ENCODE results near the gene MRPL49.

Gene MRPL49

GRCh38 chr11:65121865-65122696, at the start of gene MRPL49, which contains the start of gene FAU:
Gene MRPL49, plus strand, starts transcription at chr11:65122321. Its CDS starts 26 bp downstream, at chr11:65122347.
Gene FAU, minus strand, starts transcription at chr11:65122134. Its CDS starts 321 bp downstream, at chr11:65121813.
- H3K36me3 ChIP-seq (ENCODE audit: control insufficient read depth in 1 of 2, insufficient read depth in 2 of 2, low read length in 2 of 2): peaks cover 39 to 54% of the 10 kb centered on the region in 2 donors
- peaks cover 27 to 28% of the 10 kb centered on the region in 2 donors for H3K4me1 ChIP-seq (ENCODE audit: control insufficient read depth in 1 of 2, insufficient read depth in 2 of 2, low read length in 2 of 2)

GRCh38 chr11:65072631-65072966, 49.5 kb upstream of the MRPL49 start:
- Histone ChIP-seq H3K9me3 (ENCODE audit: control insufficient read depth in 1 of 2, low read length in 2 of 2) (no peaks in the 10 kb centered on the region), H3K27ac (ENCODE audit: low read depth, low read length) (no peak overlapping the region), H3K36me3 (ENCODE audit: control insufficient read depth in 1 of 2, insufficient read depth in 2 of 2, low read length in 2 of 2) (no peaks in the 10 kb centered on the region), H3K4me1 (ENCODE audit: control insufficient read depth in 1 of 2, insufficient read depth in 2 of 2, low read length in 2 of 2) (peaks cover 0 to under 1% of the 10 kb centered on the region in 2 donors), H3K9ac (ENCODE audit: low read depth in 1 of 2, low read length in 2 of 2) (no peak overlapping the region), H3K4me3 (ENCODE audit: low read depth in 1 of 2, low read length in 2 of 2) (no peak overlapping the region), H3K27me3 (ENCODE audit: control insufficient read depth in 1 of 2, insufficient read depth in 2 of 2, low read length in 2 of 2) (no peaks in the 10 kb centered on the region)

More at GRCh38 chr11:65121865-65122696, at the start of gene MRPL49, which contains the start of gene FAU:
- H3K27me3 ChIP-seq (ENCODE audit: control insufficient read depth in 1 of 2, insufficient read depth in 2 of 2, low read length in 2 of 2): no peaks in the 10 kb centered on the region
- H3K9me3 ChIP-seq (ENCODE audit: control insufficient read depth in 1 of 2, low read length in 2 of 2): no peaks in the 10 kb centered on the region
- H3K27ac ChIP-seq (ENCODE audit: low read depth, low read length): peak within 1 kb of the TSS; percentile 91
- H3K4me3 ChIP-seq (ENCODE audit: low read depth in 1 of 2, low read length in 2 of 2): peak within 1 kb of the TSS; percentile 98 to 100
- peak within 1 kb of the TSS; percentile 92 to 93 for H3K9ac ChIP-seq (ENCODE audit: low read depth in 1 of 2, low read length in 2 of 2)

- Histone ChIP-seq H3K27ac (ENCODE audit: low read depth, low read length) (no peak overlapping the region), H3K4me3 (ENCODE audit: low read depth in 1 of 2, low read length in 2 of 2) (no peak overlapping the region), H3K27me3 (ENCODE audit: control insufficient read depth in 1 of 2, insufficient read depth in 2 of 2, low read length in 2 of 2) (no peaks in the 10 kb centered on the region), H3K36me3 (ENCODE audit: control insufficient read depth in 1 of 2, insufficient read depth in 2 of 2, low read length in 2 of 2) (peaks cover 0 to 3% of the 10 kb centered on the region in 2 donors), H3K9me3 (ENCODE audit: control insufficient read depth in 1 of 2, low read length in 2 of 2) (no peaks in the 10 kb centered on the region), H3K9ac (ENCODE audit: low read depth in 1 of 2, low read length in 2 of 2) (no peak overlapping the region), H3K4me1 (ENCODE audit: control insufficient read depth in 1 of 2, insufficient read depth in 2 of 2, low read length in 2 of 2) (peaks cover 10 to 15% of the 10 kb centered on the region in 2 donors)
Observed at GRCh38 chr11:65077451-65077850, 44.7 kb upstream of the MRPL49 start.

- Histone ChIP-seq H3K9ac (ENCODE audit: low read depth in 1 of 2, low read length in 2 of 2) (peak overlapping the region; percentile 54), H3K4me1 (ENCODE audit: control insufficient read depth in 1 of 2, insufficient read depth in 2 of 2, low read length in 2 of 2) (peaks cover 16 to 19% of the 10 kb centered on the region in 2 donors), H3K9me3 (ENCODE audit: control insufficient read depth in 1 of 2, low read length in 2 of 2) (no peaks in the 10 kb centered on the region), H3K4me3 (ENCODE audit: low read depth in 1 of 2, low read length in 2 of 2) (peak overlapping the region in 1 of 2 donors; percentile 25), H3K36me3 (ENCODE audit: control insufficient read depth in 1 of 2, insufficient read depth in 2 of 2, low read length in 2 of 2) (peaks cover 0 to 3% of the 10 kb centered on the region in 2 donors), H3K27ac (ENCODE audit: low read depth, low read length) (no peak overlapping the region), H3K27me3 (ENCODE audit: control insufficient read depth in 1 of 2, insufficient read depth in 2 of 2, low read length in 2 of 2) (no peaks in the 10 kb centered on the region)
Observed at GRCh38 chr11:65078151-65078550, 44.0 kb upstream of the MRPL49 start.

GRCh38 chr11:65078786-65079342, 43.3 kb upstream of the MRPL49 start:
- Histone ChIP-seq H3K9ac (ENCODE audit: low read depth in 1 of 2, low read length in 2 of 2) (peak overlapping the region; percentile 54), H3K27me3 (ENCODE audit: control insufficient read depth in 1 of 2, insufficient read depth in 2 of 2, low read length in 2 of 2) (no peaks in the 10 kb centered on the region), H3K4me1 (ENCODE audit: control insufficient read depth in 1 of 2, insufficient read depth in 2 of 2, low read length in 2 of 2) (peaks cover 22 to 24% of the 10 kb centered on the region in 2 donors), H3K4me3 (ENCODE audit: low read depth in 1 of 2, low read length in 2 of 2) (peak overlapping the region in 1 of 2 donors; percentile 25), H3K27ac (ENCODE audit: low read depth, low read length) (no peak overlapping the region), H3K9me3 (ENCODE audit: control insufficient read depth in 1 of 2, low read length in 2 of 2) (no peaks in the 10 kb centered on the region), H3K36me3 (ENCODE audit: control insufficient read depth in 1 of 2, insufficient read depth in 2 of 2, low read length in 2 of 2) (peaks cover 0 to 3% of the 10 kb centered on the region in 2 donors)

- no peak overlapping the region for H3K27ac ChIP-seq (ENCODE audit: low read depth, low read length)
- peaks cover 30% of the 10 kb centered on the region in 2 donors for H3K4me1 ChIP-seq (ENCODE audit: control insufficient read depth in 1 of 2, insufficient read depth in 2 of 2, low read length in 2 of 2)
- H3K9me3 ChIP-seq (ENCODE audit: control insufficient read depth in 1 of 2, low read length in 2 of 2): no peaks in the 10 kb centered on the region
- H3K4me3 ChIP-seq (ENCODE audit: low read depth in 1 of 2, low read length in 2 of 2): peak overlapping the region; percentile 85 to 99
- peak overlapping the region; percentile 35 to 96 for H3K9ac ChIP-seq (ENCODE audit: low read depth in 1 of 2, low read length in 2 of 2)
- peaks cover 22 to 33% of the 10 kb centered on the region in 2 donors for H3K36me3 ChIP-seq (ENCODE audit: control insufficient read depth in 1 of 2, insufficient read depth in 2 of 2, low read length in 2 of 2)
- no peaks in the 10 kb centered on the region for H3K27me3 ChIP-seq (ENCODE audit: control insufficient read depth in 1 of 2, insufficient read depth in 2 of 2, low read length in 2 of 2)
Observed at GRCh38 chr11:65083134-65083833, 38.8 kb upstream of the MRPL49 start.

- H3K4me3 ChIP-seq (ENCODE audit: low read depth in 1 of 2, low read length in 2 of 2): peak within 1 kb of the TSS; percentile 85 to 99
- H3K9ac ChIP-seq (ENCODE audit: low read depth in 1 of 2, low read length in 2 of 2): peak within 1 kb of the TSS; percentile 82 to 96
- no peaks in the 10 kb centered on the region for H3K27me3 ChIP-seq (ENCODE audit: control insufficient read depth in 1 of 2, insufficient read depth in 2 of 2, low read length in 2 of 2)
- H3K27ac ChIP-seq (ENCODE audit: low read depth, low read length): peak within 1 kb of the TSS; percentile 97
- no peaks in the 10 kb centered on the region for H3K9me3 ChIP-seq (ENCODE audit: control insufficient read depth in 1 of 2, low read length in 2 of 2)
- H3K36me3 ChIP-seq (ENCODE audit: control insufficient read depth in 1 of 2, insufficient read depth in 2 of 2, low read length in 2 of 2): peaks cover 22 to 40% of the 10 kb centered on the region in 2 donors
- H3K4me1 ChIP-seq (ENCODE audit: control insufficient read depth in 1 of 2, insufficient read depth in 2 of 2, low read length in 2 of 2): peaks cover 23 to 25% of the 10 kb centered on the region in 2 donors
Observed at GRCh38 chr11:65083834-65084597, 38.1 kb upstream of the MRPL49 start, which contains the start of the genes CDCA5 and ZFPL1. Gene CDCA5, minus strand, starts transcription at chr11:65084040. Its CDS starts 62 bp downstream, at chr11:65083978. Gene ZFPL1, plus strand, starts transcription at chr11:65084222. Its CDS starts 477 bp downstream, at chr11:65084699.

- H3K4me3 ChIP-seq (ENCODE audit: low read depth in 1 of 2, low read length in 2 of 2): peak overlapping the region; percentile 85 to 99
- peaks cover 22 to 25% of the 10 kb centered on the region in 2 donors for H3K4me1 ChIP-seq (ENCODE audit: control insufficient read depth in 1 of 2, insufficient read depth in 2 of 2, low read length in 2 of 2)
- H3K9me3 ChIP-seq (ENCODE audit: control insufficient read depth in 1 of 2, low read length in 2 of 2): no peaks in the 10 kb centered on the region
- peak overlapping the region; percentile 82 to 96 for H3K9ac ChIP-seq (ENCODE audit: low read depth in 1 of 2, low read length in 2 of 2)
- peaks cover 22 to 48% of the 10 kb centered on the region in 2 donors for H3K36me3 ChIP-seq (ENCODE audit: control insufficient read depth in 1 of 2, insufficient read depth in 2 of 2, low read length in 2 of 2)
- H3K27me3 ChIP-seq (ENCODE audit: control insufficient read depth in 1 of 2, insufficient read depth in 2 of 2, low read length in 2 of 2): no peaks in the 10 kb centered on the region
- H3K27ac ChIP-seq (ENCODE audit: low read depth, low read length): peak overlapping the region; percentile 97
Observed at GRCh38 chr11:65084598-65085375, 37.3 kb upstream of the MRPL49 start.

- Histone ChIP-seq H3K9me3 (ENCODE audit: control insufficient read depth in 1 of 2, low read length in 2 of 2) (no peaks in the 10 kb centered on the region), H3K4me1 (ENCODE audit: control insufficient read depth in 1 of 2, insufficient read depth in 2 of 2, low read length in 2 of 2) (peaks cover 22 to 25% of the 10 kb centered on the region in 2 donors), H3K4me3 (ENCODE audit: low read depth in 1 of 2, low read length in 2 of 2) (no peak overlapping the region), H3K27me3 (ENCODE audit: control insufficient read depth in 1 of 2, insufficient read depth in 2 of 2, low read length in 2 of 2) (no peaks in the 10 kb centered on the region), H3K9ac (ENCODE audit: low read depth in 1 of 2, low read length in 2 of 2) (peak overlapping the region in 1 of 2 donors; percentile 96), H3K27ac (ENCODE audit: low read depth, low read length) (no peak overlapping the region), H3K36me3 (ENCODE audit: control insufficient read depth in 1 of 2, insufficient read depth in 2 of 2, low read length in 2 of 2) (peaks cover 22 to 46% of the 10 kb centered on the region in 2 donors)
Observed at GRCh38 chr11:65085446-65085845, 36.7 kb upstream of the MRPL49 start.
